Esophagus squamous epithelium (tissue), 4 donors: ENCODE measurements around the gene PERP.

Experiments used
- CTCF ChIP-seq, 6 experiments: fragments of 450-650 bp in 4 of 6; fragments of 200-600 bp in 2 of 6; sonication (generic) in 2 of 6; IDR thresholded peaks; one replicate each; pipeline ENCODE4 v1.5.1; 2016 to 2019; ENCODE audit warnings: antibody characterized with exemption in 6 of 6, mild to moderate bottlenecking in 4 of 6, moderate library complexity in 4 of 6
- POLR2A ChIP-seq, 4 donors: fragments of 450-650 bp; IDR thresholded peaks; one replicate each; pipeline ENCODE4 v1.6.1; 2017; ENCODE audit warnings: antibody characterized with exemption in 4 of 4, mild to moderate bottlenecking in 4 of 4, moderate library complexity in 3 of 4

- TF ChIP-seq CTCF (IDR thresholded peaks at IDR 0.05) (no peak), POLR2A (IDR thresholded peaks at IDR 0.05) (no peak)
These were observed 39.3 kb upstream of the PERP start for GRCh38 chr6:138146544-138146943.
